K562 (cell line): ENCODE results near the gene TRIM69. TPM values are rescaled to one million over a fixed set of nuclear protein-coding genes. Genes with fewer than 3 reads are reported as not detected.

Experiments
- ATAC-seq: fragments of 200-7000 bp; cut with Tn5 transposase; 3 replicates; pipeline ENCODE4 v1.9.1; 2020; ENCODE audit warnings: moderate library complexity
- Bru-seq: library from RNA; stranded (reverse); fragments of 400-500 nt; gene quantifications from one replicate; lab custom pipeline; 2021; lab: Mats Ljungman, UMichigan
- BruChase-seq, 2 experiments: library from RNA; stranded (reverse); fragments of 400-500 nt; gene quantifications; one replicate each; lab custom pipeline; 2021; lab: Mats Ljungman, UMichigan
- BruUV-seq: library from RNA; stranded (reverse); fragments of 400-500 nt; replicated peaks from 2 replicates; lab custom pipeline; 2021; lab: Mats Ljungman, UMichigan
- CTCF ChIA-PET: fragments of 300-600 bp; formaldehyde crosslinking; extraction: SDS; loops from one replicate; lab custom pipeline; 2021; ENCODE audit warnings: low intra/inter-chr PET ratio; lab: Yijun Ruan, JAX
- POLR2A ChIA-PET: fragments of 300-600, 350-650 bp; sonication (Branson Sonifier 250); formaldehyde crosslinking; extraction: SDS; loops from one replicate; lab custom pipeline; 2021; ENCODE audit warnings: antibody characterized with exemption, inconsistent platforms; lab: Yijun Ruan, JAX
- DNase-seq, 4 experiments: peaks; one replicate each; pipeline versions ENCODE4 v3.0.0 to v3.0.0-alpha.2; 2011 to 2018; ENCODE audit warnings: low spot score in 3 of 4, mixed read lengths in 3 of 4; ENCODE audit errors: extremely low read depth in 1 of 4
- FAIRE-seq: peaks from 2 replicates; lab custom pipeline; 2011; peaks lifted over from hg19 to GRCh38; lab: Jason Lieb, UNC
- H2AFZ ChIP-seq: 2 replicates; pipeline ENCODE4 v1.6.0; 2011; ENCODE audit warnings: low read depth, low read length, control low read depth, inconsistent platforms
- H3K27ac ChIP-seq: fragments of 200-600 bp; 3 replicates; pipeline ENCODE4 v1.8.0; 2011; ENCODE audit warnings: low read depth, mild to moderate bottlenecking, control low read depth, inconsistent platforms, low read length, moderate library complexity, mixed read lengths; ENCODE audit errors: extremely low read depth
- H3K27me3 ChIP-seq, 2 experiments: fragments of 300-600 bp in 1 of 2; 2 replicates in 1 of 2; 3 replicates in 1 of 2; pipeline versions ENCODE4 v1.6.0 to v1.8.0; 2011; ENCODE audit warnings: inconsistent platforms in 2 of 2, low read length in 2 of 2, mild to moderate bottlenecking in 1 of 2, mixed read lengths in 1 of 2, moderate library complexity in 1 of 2; ENCODE audit not compliant: control insufficient read depth in 2 of 2, insufficient read depth in 2 of 2
- H3K36me3 ChIP-seq: fragments of 300-600 bp; 3 replicates; pipeline ENCODE4 v1.8.0; 2011; ENCODE audit warnings: mild to moderate bottlenecking, low read length, inconsistent platforms; ENCODE audit not compliant: control insufficient read depth, insufficient read depth
- H3K4me1 ChIP-seq, 2 experiments: fragments of 200-600 bp in 1 of 2; replicated peaks in 1 of 2; 2 replicates in 1 of 2; 3 replicates in 1 of 2; pipeline versions ENCODE4 v1.5.1 to v1.8.0; 2011; ENCODE audit warnings: inconsistent platforms in 2 of 2, low read length in 2 of 2, mild to moderate bottlenecking in 1 of 2, mixed read lengths in 1 of 2, moderate library complexity in 1 of 2; ENCODE audit not compliant: control insufficient read depth in 2 of 2, insufficient read depth in 2 of 2
- H3K4me2 ChIP-seq: 2 replicates; pipeline ENCODE4 v1.6.1; 2011; ENCODE audit warnings: low read length, control low read depth, inconsistent platforms, mixed read lengths; ENCODE audit not compliant: insufficient read depth
- H3K4me3 ChIP-seq: fragments of 200-600 bp; sonication (generic), shearing (Covaris generic); 2 replicates; pipeline ENCODE4 v1.5.1; 2016; ENCODE audit warnings: control low read depth, inconsistent platforms
- H3K79me2 ChIP-seq: fragments of 200-600 bp; 3 replicates; pipeline ENCODE4 v1.8.0; 2011; ENCODE audit warnings: low read length, inconsistent platforms; ENCODE audit not compliant: control insufficient read depth, insufficient read depth
- H3K9ac ChIP-seq, 2 experiments: 2 replicates each; pipeline versions ENCODE4 v1.6.0 to v1.6.1; 2011; ENCODE audit warnings: low read depth in 2 of 2, low read length in 2 of 2, control low read depth in 1 of 2, inconsistent platforms in 1 of 2, mild to moderate bottlenecking in 1 of 2, mixed read lengths in 1 of 2; ENCODE audit not compliant: insufficient read depth in 1 of 2
- H3K9me1 ChIP-seq: one replicate; pipeline ENCODE4 v1.6.0; 2011; ENCODE audit warnings: inconsistent platforms, mild to moderate bottlenecking, low read length, moderate library complexity; ENCODE audit not compliant: control insufficient read depth, insufficient read depth
- H3K9me3 ChIP-seq: replicated peaks from 2 replicates; pipeline ENCODE4 v1.5.1; 2011; ENCODE audit warnings: low read depth, low read length, inconsistent platforms; ENCODE audit not compliant: control insufficient read depth, insufficient read depth
- H4K20me1 ChIP-seq: replicated peaks from 2 replicates; pipeline ENCODE4 v1.6.1; 2011; ENCODE audit warnings: low read length, inconsistent platforms, mixed read lengths; ENCODE audit not compliant: control insufficient read depth, insufficient read depth
- BHLHE40 ChIP-seq: IDR thresholded peaks from 2 replicates; pipeline ENCODE4 v1.6.1; 2011; ENCODE audit warnings: low read length, improper control_type of control experiment
- SMAD2 ChIP-seq: fragments of 150-350 bp; IDR thresholded peaks from 2 replicates; pipeline ENCODE4 v1.6.1; 2014; ENCODE audit warnings: low read depth, mild to moderate bottlenecking, low read length
- WGBS: fragments of 100-300 bp; shearing (Covaris generic); methylation state at CpG from one replicate; pipeline ENCODE4 v1.1.6; 2016; ENCODE audit warnings: low coverage, mixed read lengths; ENCODE audit not compliant: insufficient coverage; ENCODE audit errors: missing lambda C conversion rate; 5-methylcytosine and 5-hydroxymethylcytosine counted together
- in situ Hi-C: fragments of 300-500 bp; cut with MboI; formaldehyde crosslinking; loops from 4 replicates; pipeline ENCODE4 v1.15.0; 2018; ENCODE audit warnings: inconsistent platforms, mixed read lengths
- intact Hi-C: fragments of 100-400 bp; cut with micrococcal nuclease; formaldehyde crosslinking; loops from 2 replicates; pipeline ENCODE4 v1.14.2; 2022
- long read RNA-seq, 3 experiments: library from polyadenylated mRNA in 2 of 3; library from RNA in 1 of 3; unstranded in 2 of 3; stranded (forward) in 1 of 3; transcript quantifications; one replicate each; pipeline ENCODE4 v2.0.0, GENCODE V29; 2019 to 2022
- polyA minus RNA-seq, 3 experiments: library from RNA; depleted of rRNA, polyadenylated mRNA; stranded (reverse); fragments of >200 nt; gene quantifications; 2 replicates each; pipeline ENCODE4 v1.2.3, GENCODE V29; 2011
- polyA plus RNA-seq, 8 experiments: library from polyadenylated mRNA; depleted of rRNA in 4 of 8; stranded (reverse) in 5 of 8; unstranded in 3 of 8; fragments of >200 nt; fragmentation: Nextera tagmentation in 2 of 8; fragmentation: Illumina TruSeq in 1 of 8; extraction: Ambion mirVana in 2 of 8; extraction: Trizol in 1 of 8; gene quantifications; 2 replicates each; pipeline versions ENCODE4 v1.2.1 to v1.2.3, GENCODE V29; 2011 to 2014; ENCODE audit warnings: inconsistent platforms in 1 of 8, missing spikeins in 1 of 8
- total RNA-seq, 7 experiments: library from RNA; depleted of rRNA in 6 of 7; stranded (reverse); fragments of >200 nt in 6 of 7; fragmentation: Illumina TruSeq in 2 of 7; extraction: Trizol in 2 of 7; gene quantifications; 2 replicates each; pipeline versions ENCODE4 v1.2.1 to v1.2.3, GENCODE V29; 2011 to 2021; ENCODE audit warnings: low replicate concordance in 1 of 7
- TF ChIP-seq, protein P1 (sequence below): sonication (generic); formaldehyde crosslinking; IDR thresholded peaks from 2 replicates; pipeline ENCODE4 v1.8.1; 2023; ENCODE audit warnings: mild to moderate bottlenecking, missing genetic modification reagents, moderate library complexity

The TRIM69 gene, protein sequence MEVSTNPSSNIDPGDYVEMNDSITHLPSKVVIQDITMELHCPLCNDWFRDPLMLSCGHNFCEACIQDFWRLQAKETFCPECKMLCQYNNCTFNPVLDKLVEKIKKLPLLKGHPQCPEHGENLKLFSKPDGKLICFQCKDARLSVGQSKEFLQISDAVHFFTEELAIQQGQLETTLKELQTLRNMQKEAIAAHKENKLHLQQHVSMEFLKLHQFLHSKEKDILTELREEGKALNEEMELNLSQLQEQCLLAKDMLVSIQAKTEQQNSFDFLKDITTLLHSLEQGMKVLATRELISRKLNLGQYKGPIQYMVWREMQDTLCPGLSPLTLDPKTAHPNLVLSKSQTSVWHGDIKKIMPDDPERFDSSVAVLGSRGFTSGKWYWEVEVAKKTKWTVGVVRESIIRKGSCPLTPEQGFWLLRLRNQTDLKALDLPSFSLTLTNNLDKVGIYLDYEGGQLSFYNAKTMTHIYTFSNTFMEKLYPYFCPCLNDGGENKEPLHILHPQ
- total RNA-seq (2011; cell fraction: chromatin; rRNA removed; ENCODE audit: low replicate concordance), result 0.93 and 2.2 TPM in 2 replicates
- total RNA-seq (2011; cell fraction: nucleolus; rRNA removed), result 1.0 and 1.1 TPM in 2 replicates
- 1.0 and 1.8 TPM in 2 replicates for total RNA-seq (2011; cell fraction: nucleoplasm; rRNA removed)
- total RNA-seq (2014; rRNA removed) (1.5 and 1.8 TPM in 2 replicates), total RNA-seq (2014; rRNA removed; fragmentation: Illumina TruSeq; extraction: Trizol) (2.2 and 2.6 TPM in 2 replicates), total RNA-seq (2015; rRNA removed; fragmentation: Illumina TruSeq; extraction: Trizol) (4.0 and 4.3 TPM in 2 replicates), total RNA-seq (2021) (3.2 and 4.1 TPM in 2 replicates), polyA plus RNA-seq (2011; rRNA removed) (3.3 and 4.1 TPM in 2 replicates), polyA plus RNA-seq (2014; fragmentation: Illumina TruSeq; extraction: Trizol) (2.6 and 3.8 TPM in 2 replicates), polyA plus RNA-seq (2014; fragmentation: Nextera tagmentation; extraction: Ambion mirVana) (1 to 10 TPM; 1.0 to 1.6 TPM), polyA plus RNA-seq (2014; rRNA removed) (2.0 and 2.3 TPM in 2 replicates), polyA minus RNA-seq (2011; rRNA and poly(A)+ RNA removed) (3.5 and 4.3 TPM in 2 replicates), Bru-seq, nascent RNA (percentile 30 among the genes with signal in this experiment), BruChase-seq, experiment 1, labeled RNA remaining after a 2-hour chase (percentile 30 among the genes with signal in this experiment), BruChase-seq, experiment 2, labeled RNA remaining after a 6-hour chase (percentile 38 among the genes with signal in this experiment)
- polyA plus RNA-seq (2011; cell fraction: cytosol; rRNA removed), result 1.2 and 2.3 TPM in 2 replicates
- polyA plus RNA-seq (2011; cell fraction: nucleus; rRNA removed), result 1.7 and 2.2 TPM in 2 replicates
- polyA plus RNA-seq (2012), result 4.2 and 5.9 TPM in 2 replicates
- 0.95 and 1.7 TPM in 2 replicates for polyA minus RNA-seq (2011; cell fraction: cytosol; rRNA and poly(A)+ RNA removed)
- polyA minus RNA-seq (2011; cell fraction: nucleus; rRNA and poly(A)+ RNA removed), result 0.67 and 1.9 TPM in 2 replicates
- long read RNA-seq, experiment 1, partial matches to known transcripts, result 0 of 2 reads
- long read RNA-seq, experiment 1, other reads (novel, unspliced or antisense), result 0 of 2 reads
- long read RNA-seq, experiment 2, partial matches to known transcripts, result 0 of 5 reads
- long read RNA-seq, experiment 2, other reads (novel, unspliced or antisense), result 4 of 5 reads
- long read RNA-seq, experiment 3, partial matches to known transcripts, result 0 of 3 reads
- long read RNA-seq, experiment 3, other reads (novel, unspliced or antisense), result 0 of 3 reads

DNA sequence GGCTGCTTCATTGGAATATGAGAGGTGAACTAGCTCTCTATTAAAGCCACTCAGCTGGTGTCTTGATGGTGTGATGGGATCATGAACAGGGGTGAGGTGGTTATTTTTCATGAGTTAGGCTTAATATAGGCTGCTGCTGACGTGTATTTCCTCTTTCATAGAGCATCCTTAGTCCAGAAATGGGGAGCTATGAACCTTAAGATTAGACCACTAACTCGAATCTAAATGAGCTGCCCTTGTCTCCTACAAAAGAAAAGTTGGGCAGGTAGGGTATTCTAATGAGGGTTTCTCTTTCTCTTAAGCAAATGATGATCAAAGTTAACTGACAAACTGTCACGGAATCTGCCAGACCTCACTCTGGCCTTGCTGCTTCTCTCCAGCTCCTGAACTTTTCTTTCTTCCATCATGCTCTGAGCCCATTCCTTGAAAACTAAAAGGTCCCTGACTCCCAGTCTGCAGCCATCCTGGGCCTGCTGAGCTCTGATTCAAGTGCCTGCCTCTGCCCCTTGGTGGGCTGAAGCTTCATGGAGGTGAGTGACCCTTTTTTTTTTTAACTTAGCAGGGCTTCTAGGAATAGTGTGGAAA, at the start of gene TRIM69:
Gene TRIM69, plus strand, starts transcription at position 348 of the 585 bp plus-strand sequence. Its CDS starts 177 bp downstream, at position 525.
- Histone ChIP-seq H3K9me1 (no peaks in the 10 kb centered on the region), H3K36me3 (no peaks in the 10 kb centered on the region), H3K9ac (peak within 1 kb of the TSS in 1 of 2 experiments; percentile 59; a peak in 2 of 4 replicates), H3K27ac (peak within 1 kb of the TSS; percentile 74), H3K27me3 (no peaks in the 10 kb centered on the region), H3K9me3 (no peaks in the 10 kb centered on the region), H3K4me2 (peak within 1 kb of the TSS; percentile 69), H3K79me2 (no peaks in the 10 kb centered on the region), H2AFZ (peak within 1 kb of the TSS; percentile 99), H3K4me3 (no peak within 1 kb of the TSS), H4K20me1 (no peaks in the 10 kb centered on the region)
- intact Hi-C loops (no loop called here), in situ Hi-C loops (loop anchor here (5.0 kb wide), 1 partner anchor 154 kb away; no protein-coding TSS in a partner anchor)
- ATAC-seq, result no peak
- BruUV-seq, result no TSS peak
- no peak for DNase-seq
- ChIA-PET CTCF (no interaction called here), POLR2A (interaction anchor here (0.5 to 4.6 kb wide), 14 partner anchors 10 to 981 kb away, joined by 3 to 44 read pairs (median 5); partner anchors contain the start of genes B2M, PATL2 and SPG11)
- 72% methylated on average over 3 of the region's 3 CpGs for WGBS
- FAIRE-seq, result no peak
- TF ChIP-seq SMAD2 (no peak), BHLHE40 (no peak)
- TF ChIP-seq, protein P1, sequence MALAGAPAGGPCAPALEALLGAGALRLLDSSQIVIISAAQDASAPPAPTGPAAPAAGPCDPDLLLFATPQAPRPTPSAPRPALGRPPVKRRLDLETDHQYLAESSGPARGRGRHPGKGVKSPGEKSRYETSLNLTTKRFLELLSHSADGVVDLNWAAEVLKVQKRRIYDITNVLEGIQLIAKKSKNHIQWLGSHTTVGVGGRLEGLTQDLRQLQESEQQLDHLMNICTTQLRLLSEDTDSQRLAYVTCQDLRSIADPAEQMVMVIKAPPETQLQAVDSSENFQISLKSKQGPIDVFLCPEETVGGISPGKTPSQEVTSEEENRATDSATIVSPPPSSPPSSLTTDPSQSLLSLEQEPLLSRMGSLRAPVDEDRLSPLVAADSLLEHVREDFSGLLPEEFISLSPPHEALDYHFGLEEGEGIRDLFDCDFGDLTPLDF (CRISPR knock-in tag), result no peak
- TF ChIP-seq, all 486 proteins: peak for 0
- peaks cover 6 to 18% of the 10 kb centered on the region in 2 experiments; a peak in 4 of 5 replicates for H3K4me1 ChIP-seq
